ENCODE data around the gene IGF1R.

The IGF1R gene

GRCh38 chr15:98859149-98859548 lies 210.8 kb downstream of the IGF1R start:
- Histone ChIP-seq H3F3A (ENCODE audit: insufficient read depth) (no peaks in the 10 kb centered on the region), H3K9ac (ENCODE audit: low read length) (no peak overlapping the region), H3K36me3 (ENCODE audit: low read length) (no peaks in the 10 kb centered on the region), H3K27me3 (ENCODE audit: low read length) (no peaks in the 10 kb centered on the region), H4K20me1 (ENCODE audit: low read depth, low read length) (peaks cover 4% of the 10 kb centered on the region; the same call in 1 of the 2 replicates), H3K9me3 (ENCODE audit: insufficient read depth, low read length) (no peaks in the 10 kb centered on the region), H3K9me2 (replicated peaks; ENCODE audit: insufficient read depth, low read length) (no peaks in the 10 kb centered on the region), H3K4me2 (ENCODE audit: low read depth, low read length, poor library complexity, severe bottlenecking) (no peak overlapping the region), H3K4me3 (ENCODE audit: insufficient read depth, low read length, poor library complexity, severe bottlenecking) (no peak overlapping the region), H2AFZ (ENCODE audit: low read depth, low read length, severe bottlenecking) (no peak overlapping the region), H3K79me2 (ENCODE audit: insufficient read depth, low read length) (no peaks in the 10 kb centered on the region), H3K27ac (ENCODE audit: low read depth, low read length) (no peak overlapping the region)
- TF ChIP-seq EZH2phosphoT487 (conservative IDR thresholded peaks at IDR 0.05; ENCODE audit: low read length) (no peak), CTCF (IDR thresholded peaks at IDR 0.05; ENCODE audit: insufficient read depth, low read length, poor library complexity, severe bottlenecking) (no peak)

- no peak overlapping the region for H3K27ac ChIP-seq (ENCODE audit: low read depth, low read length)
These were observed 212.1 kb downstream of the IGF1R start for GRCh38 chr15:98860281-98861041.

GRCh38 chr15:98861188-98861587 lies 212.8 kb downstream of the IGF1R start:
- Histone ChIP-seq H3K9me3 (ENCODE audit: insufficient read depth, low read length) (no peaks in the 10 kb centered on the region), H3K27ac (ENCODE audit: low read depth, low read length) (no peak overlapping the region), H3K36me3 (ENCODE audit: low read length) (no peaks in the 10 kb centered on the region), H2AFZ (ENCODE audit: low read depth, low read length, severe bottlenecking) (no peak overlapping the region), H3K4me3 (ENCODE audit: insufficient read depth, low read length, poor library complexity, severe bottlenecking) (no peak overlapping the region), H3F3A (ENCODE audit: insufficient read depth) (no peaks in the 10 kb centered on the region), H3K9me2 (replicated peaks; ENCODE audit: insufficient read depth, low read length) (no peaks in the 10 kb centered on the region), H3K9ac (ENCODE audit: low read length) (no peak overlapping the region), H3K4me2 (ENCODE audit: low read depth, low read length, poor library complexity, severe bottlenecking) (no peak overlapping the region), H3K79me2 (ENCODE audit: insufficient read depth, low read length) (no peaks in the 10 kb centered on the region), H3K27me3 (ENCODE audit: low read length) (no peaks in the 10 kb centered on the region), H4K20me1 (ENCODE audit: low read depth, low read length) (peaks cover 4% of the 10 kb centered on the region; the same call in 1 of the 2 replicates)
- no peak for TF ChIP-seq CTCF (IDR thresholded peaks at IDR 0.05; ENCODE audit: insufficient read depth, low read length, poor library complexity, severe bottlenecking)
- no peak for TF ChIP-seq EZH2phosphoT487 (conservative IDR thresholded peaks at IDR 0.05; ENCODE audit: low read length)

More at GRCh38 chr15:98860281-98861041, 212.1 kb downstream of the IGF1R start:
- TF ChIP-seq EZH2phosphoT487 (conservative IDR thresholded peaks at IDR 0.05; ENCODE audit: low read length), result no peak
- no peak for TF ChIP-seq CTCF (IDR thresholded peaks at IDR 0.05; ENCODE audit: insufficient read depth, low read length, poor library complexity, severe bottlenecking)
- Histone ChIP-seq H3K9me2 (replicated peaks; ENCODE audit: insufficient read depth, low read length) (no peaks in the 10 kb centered on the region), H3K4me2 (ENCODE audit: low read depth, low read length, poor library complexity, severe bottlenecking) (no peak overlapping the region), H3F3A (ENCODE audit: insufficient read depth) (no peaks in the 10 kb centered on the region), H3K27me3 (ENCODE audit: low read length) (no peaks in the 10 kb centered on the region), H4K20me1 (ENCODE audit: low read depth, low read length) (peaks cover 4% of the 10 kb centered on the region; the same call in 1 of the 2 replicates), H2AFZ (ENCODE audit: low read depth, low read length, severe bottlenecking) (no peak overlapping the region), H3K9me3 (ENCODE audit: insufficient read depth, low read length) (no peaks in the 10 kb centered on the region), H3K79me2 (ENCODE audit: insufficient read depth, low read length) (no peaks in the 10 kb centered on the region), H3K4me3 (ENCODE audit: insufficient read depth, low read length, poor library complexity, severe bottlenecking) (no peak overlapping the region), H3K9ac (ENCODE audit: low read length) (no peak overlapping the region), H3K36me3 (ENCODE audit: low read length) (no peaks in the 10 kb centered on the region)
